ENCODE results near the gene TEFM.
"Not testable (repeated sequence)": the region's sequence is repeated elsewhere in the genome, so short reads cannot be mapped to it uniquely, and the experiment has no call there.

GRCh38 chr17:30931582-30931981 lies 25.5 kb upstream of the TEFM start:
- TF ChIP-seq, protein P1, sequence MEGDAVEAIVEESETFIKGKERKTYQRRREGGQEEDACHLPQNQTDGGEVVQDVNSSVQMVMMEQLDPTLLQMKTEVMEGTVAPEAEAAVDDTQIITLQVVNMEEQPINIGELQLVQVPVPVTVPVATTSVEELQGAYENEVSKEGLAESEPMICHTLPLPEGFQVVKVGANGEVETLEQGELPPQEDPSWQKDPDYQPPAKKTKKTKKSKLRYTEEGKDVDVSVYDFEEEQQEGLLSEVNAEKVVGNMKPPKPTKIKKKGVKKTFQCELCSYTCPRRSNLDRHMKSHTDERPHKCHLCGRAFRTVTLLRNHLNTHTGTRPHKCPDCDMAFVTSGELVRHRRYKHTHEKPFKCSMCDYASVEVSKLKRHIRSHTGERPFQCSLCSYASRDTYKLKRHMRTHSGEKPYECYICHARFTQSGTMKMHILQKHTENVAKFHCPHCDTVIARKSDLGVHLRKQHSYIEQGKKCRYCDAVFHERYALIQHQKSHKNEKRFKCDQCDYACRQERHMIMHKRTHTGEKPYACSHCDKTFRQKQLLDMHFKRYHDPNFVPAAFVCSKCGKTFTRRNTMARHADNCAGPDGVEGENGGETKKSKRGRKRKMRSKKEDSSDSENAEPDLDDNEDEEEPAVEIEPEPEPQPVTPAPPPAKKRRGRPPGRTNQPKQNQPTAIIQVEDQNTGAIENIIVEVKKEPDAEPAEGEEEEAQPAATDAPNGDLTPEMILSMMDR (conservative IDR thresholded peaks at IDR 0.05 in 1 of 2, IDR thresholded peaks at IDR 0.05 in 1 of 2; ENCODE audit: low read depth in 1 of 2, low read length in 2 of 2) = not testable (repeated sequence)
- TF ChIP-seq EZH2 (IDR thresholded peaks at IDR 0.05; ENCODE audit: low read length, missing control alignments) = not testable (repeated sequence)
